ENCODE measurements around the gene SAMMSON.

The SAMMSON gene

GRCh38 chr3:69963643-69964042 is 35.9 kb upstream of the SAMMSON start:
- no peak for TF ChIP-seq YY1 (IDR thresholded peaks at IDR 0.05; ENCODE audit: low read depth)
- no peak for TF ChIP-seq EP300 (IDR thresholded peaks at IDR 0.05; ENCODE audit: borderline replicate concordance)
- TF ChIP-seq ZBTB7A (IDR thresholded peaks at IDR 0.05; ENCODE audit: low read depth), result no peak
- TF ChIP-seq TEAD4 (IDR thresholded peaks at IDR 0.05), result no peak
- TF ChIP-seq CEBPB (IDR thresholded peaks at IDR 0.05), result no peak
- TF ChIP-seq RAD21 (IDR thresholded peaks at IDR 0.05; ENCODE audit: low read depth), result no peak
- TF ChIP-seq NFIC (IDR thresholded peaks at IDR 0.05), result no peak
- TF ChIP-seq, protein P1, sequence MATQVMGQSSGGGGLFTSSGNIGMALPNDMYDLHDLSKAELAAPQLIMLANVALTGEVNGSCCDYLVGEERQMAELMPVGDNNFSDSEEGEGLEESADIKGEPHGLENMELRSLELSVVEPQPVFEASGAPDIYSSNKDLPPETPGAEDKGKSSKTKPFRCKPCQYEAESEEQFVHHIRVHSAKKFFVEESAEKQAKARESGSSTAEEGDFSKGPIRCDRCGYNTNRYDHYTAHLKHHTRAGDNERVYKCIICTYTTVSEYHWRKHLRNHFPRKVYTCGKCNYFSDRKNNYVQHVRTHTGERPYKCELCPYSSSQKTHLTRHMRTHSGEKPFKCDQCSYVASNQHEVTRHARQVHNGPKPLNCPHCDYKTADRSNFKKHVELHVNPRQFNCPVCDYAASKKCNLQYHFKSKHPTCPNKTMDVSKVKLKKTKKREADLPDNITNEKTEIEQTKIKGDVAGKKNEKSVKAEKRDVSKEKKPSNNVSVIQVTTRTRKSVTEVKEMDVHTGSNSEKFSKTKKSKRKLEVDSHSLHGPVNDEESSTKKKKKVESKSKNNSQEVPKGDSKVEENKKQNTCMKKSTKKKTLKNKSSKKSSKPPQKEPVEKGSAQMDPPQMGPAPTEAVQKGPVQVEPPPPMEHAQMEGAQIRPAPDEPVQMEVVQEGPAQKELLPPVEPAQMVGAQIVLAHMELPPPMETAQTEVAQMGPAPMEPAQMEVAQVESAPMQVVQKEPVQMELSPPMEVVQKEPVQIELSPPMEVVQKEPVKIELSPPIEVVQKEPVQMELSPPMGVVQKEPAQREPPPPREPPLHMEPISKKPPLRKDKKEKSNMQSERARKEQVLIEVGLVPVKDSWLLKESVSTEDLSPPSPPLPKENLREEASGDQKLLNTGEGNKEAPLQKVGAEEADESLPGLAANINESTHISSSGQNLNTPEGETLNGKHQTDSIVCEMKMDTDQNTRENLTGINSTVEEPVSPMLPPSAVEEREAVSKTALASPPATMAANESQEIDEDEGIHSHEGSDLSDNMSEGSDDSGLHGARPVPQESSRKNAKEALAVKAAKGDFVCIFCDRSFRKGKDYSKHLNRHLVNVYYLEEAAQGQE (IDR thresholded peaks at IDR 0.05; ENCODE audit: low read depth), result no peak

DNA sequence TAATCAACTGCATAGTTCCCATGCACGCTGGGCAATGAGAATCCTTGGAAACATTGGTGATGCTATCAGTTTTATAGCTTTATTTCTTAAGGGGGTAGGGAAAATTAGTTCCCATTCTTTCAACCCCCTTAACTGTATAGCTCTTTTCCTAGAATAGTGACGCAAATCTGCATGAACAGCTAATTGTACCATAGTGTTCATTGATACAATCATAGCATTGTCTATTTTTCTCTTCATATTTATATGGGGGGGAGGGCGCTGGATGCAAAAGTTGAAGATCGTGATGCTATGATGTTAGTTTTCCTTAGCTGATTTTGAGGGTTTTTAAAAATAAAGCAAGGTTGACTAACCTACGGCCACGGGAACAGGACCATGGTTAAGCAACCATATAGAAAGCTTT is 32.4 kb upstream of the SAMMSON start:
- TF ChIP-seq YY1 (IDR thresholded peaks at IDR 0.05; ENCODE audit: low read depth), result no peak
- no peak for TF ChIP-seq ZBTB7A (IDR thresholded peaks at IDR 0.05; ENCODE audit: low read depth)
- no peak for TF ChIP-seq FOXM1 (IDR thresholded peaks at IDR 0.05; ENCODE audit: borderline replicate concordance, low read depth)
- no peak for TF ChIP-seq TEAD4 (IDR thresholded peaks at IDR 0.05)
- no peak for TF ChIP-seq NFIC (IDR thresholded peaks at IDR 0.05)
- no peak for TF ChIP-seq TAF1 (IDR thresholded peaks at IDR 0.05; ENCODE audit: low read depth)
- no peak for TF ChIP-seq TCF12 (IDR thresholded peaks at IDR 0.05; ENCODE audit: low read depth)
- no peak for TF ChIP-seq MAX (IDR thresholded peaks at IDR 0.05)
- TF ChIP-seq EP300 (IDR thresholded peaks at IDR 0.05; ENCODE audit: borderline replicate concordance), result no peak
- TF ChIP-seq, protein P1 (IDR thresholded peaks at IDR 0.05; ENCODE audit: low read depth), result no peak
- TF ChIP-seq RAD21 (IDR thresholded peaks at IDR 0.05; ENCODE audit: low read depth), result no peak
- no peak for TF ChIP-seq CREB1 (IDR thresholded peaks at IDR 0.05; ENCODE audit: low read depth)
- TF ChIP-seq, protein P2, sequence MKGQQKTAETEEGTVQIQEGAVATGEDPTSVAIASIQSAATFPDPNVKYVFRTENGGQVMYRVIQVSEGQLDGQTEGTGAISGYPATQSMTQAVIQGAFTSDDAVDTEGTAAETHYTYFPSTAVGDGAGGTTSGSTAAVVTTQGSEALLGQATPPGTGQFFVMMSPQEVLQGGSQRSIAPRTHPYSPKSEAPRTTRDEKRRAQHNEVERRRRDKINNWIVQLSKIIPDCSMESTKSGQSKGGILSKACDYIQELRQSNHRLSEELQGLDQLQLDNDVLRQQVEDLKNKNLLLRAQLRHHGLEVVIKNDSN (IDR thresholded peaks at IDR 0.05), result no peak
- TF ChIP-seq CEBPB (IDR thresholded peaks at IDR 0.05), result no peak
- no peak for TF ChIP-seq EGR1 (IDR thresholded peaks at IDR 0.05)

DNA sequence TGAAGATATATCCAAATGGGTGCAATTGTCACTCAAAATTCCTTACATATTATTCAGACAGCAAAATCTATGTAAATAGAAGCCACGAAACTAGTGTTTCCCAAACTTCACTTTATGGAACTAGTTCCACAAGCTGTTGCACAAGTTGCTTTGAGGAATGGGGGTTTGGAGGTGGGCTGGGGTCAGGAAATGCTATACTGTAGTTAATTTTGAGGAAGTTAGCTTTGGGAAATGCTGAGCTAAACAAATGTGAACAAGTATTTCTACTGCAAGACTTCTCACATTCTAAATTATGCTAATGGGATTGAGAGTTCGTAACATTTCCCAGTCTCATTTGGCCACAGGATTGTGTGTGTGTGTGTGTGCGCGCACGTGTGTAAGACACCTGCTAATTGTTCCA is 28.7 kb upstream of the SAMMSON start:
- no peak for TF ChIP-seq ZBTB7A (IDR thresholded peaks at IDR 0.05; ENCODE audit: low read depth)
- no peak for TF ChIP-seq TCF12 (IDR thresholded peaks at IDR 0.05; ENCODE audit: low read depth)

DNA sequence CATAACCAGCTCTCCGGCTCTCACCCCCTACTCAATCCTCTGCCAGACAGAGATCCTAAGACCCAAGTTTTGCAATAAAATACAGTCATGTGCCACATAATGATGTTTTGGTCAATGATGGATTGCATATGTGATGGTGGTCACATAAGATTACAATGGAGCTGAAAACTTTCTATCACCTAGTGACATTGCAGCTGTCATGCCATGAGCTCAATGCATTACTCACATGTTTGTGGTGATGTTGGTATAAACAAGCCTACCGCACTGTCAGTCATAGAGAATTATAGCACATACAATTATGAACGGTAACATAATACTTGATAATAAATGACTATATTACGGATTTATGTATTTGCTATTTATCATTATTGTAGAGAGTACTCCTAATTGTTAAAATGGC is 26.9 kb upstream of the SAMMSON start:
- TF ChIP-seq EP300 (IDR thresholded peaks at IDR 0.05; ENCODE audit: borderline replicate concordance), result no peak
- TF ChIP-seq EGR1 (IDR thresholded peaks at IDR 0.05), result no peak
- TF ChIP-seq, protein P2 (IDR thresholded peaks at IDR 0.05), result no peak
- no peak for TF ChIP-seq NFIC (IDR thresholded peaks at IDR 0.05)
- TF ChIP-seq RAD21 (IDR thresholded peaks at IDR 0.05; ENCODE audit: low read depth), result no peak
- TF ChIP-seq CEBPB (IDR thresholded peaks at IDR 0.05), result no peak
- TF ChIP-seq, protein P1 (IDR thresholded peaks at IDR 0.05; ENCODE audit: low read depth), result no peak
- no peak for TF ChIP-seq TCF12 (IDR thresholded peaks at IDR 0.05; ENCODE audit: low read depth)

GRCh38 chr3:69976021-69976420 is 23.5 kb upstream of the SAMMSON start:
- no peak for TF ChIP-seq CEBPB (IDR thresholded peaks at IDR 0.05)
- TF ChIP-seq, protein P1 (IDR thresholded peaks at IDR 0.05; ENCODE audit: low read depth), result no peak
- no peak for TF ChIP-seq YY1 (IDR thresholded peaks at IDR 0.05; ENCODE audit: low read depth)
- TF ChIP-seq TCF12 (IDR thresholded peaks at IDR 0.05; ENCODE audit: low read depth), result no peak
- no peak for TF ChIP-seq RAD21 (IDR thresholded peaks at IDR 0.05; ENCODE audit: low read depth)
- no peak for TF ChIP-seq ZBTB7A (IDR thresholded peaks at IDR 0.05; ENCODE audit: low read depth)
- TF ChIP-seq EGR1 (IDR thresholded peaks at IDR 0.05), result no peak
- no peak for TF ChIP-seq FOXM1 (IDR thresholded peaks at IDR 0.05; ENCODE audit: borderline replicate concordance, low read depth)
- no peak for TF ChIP-seq TEAD4 (IDR thresholded peaks at IDR 0.05)
- no peak for TF ChIP-seq CREB1 (IDR thresholded peaks at IDR 0.05; ENCODE audit: low read depth)
- TF ChIP-seq, protein P2 (IDR thresholded peaks at IDR 0.05), result no peak
- no peak for TF ChIP-seq EP300 (IDR thresholded peaks at IDR 0.05; ENCODE audit: borderline replicate concordance)
- TF ChIP-seq NFIC (IDR thresholded peaks at IDR 0.05), result no peak
- no peak for TF ChIP-seq MAX (IDR thresholded peaks at IDR 0.05)
- TF ChIP-seq TAF1 (IDR thresholded peaks at IDR 0.05; ENCODE audit: low read depth), result no peak

Data from Ishikawa (cell line).